BE2C (cell line): ENCODE results near the gene FOXN3.

Source experiments
- DNase-seq: peaks from one replicate; pipeline ENCODE4 v3.0.0-alpha.2; 2020
- H3K27me3 ChIP-seq: fragments of 250-450 bp; sonication (Bioruptor Pico); 2 replicates; pipeline ENCODE4 v1.5.1; 2020; ENCODE audit warnings: mild to moderate bottlenecking
- H3K36me3 ChIP-seq: fragments of 250-450 bp; sonication (Bioruptor Pico); 2 replicates; pipeline ENCODE4 v1.5.1; 2020; ENCODE audit warnings: mild to moderate bottlenecking
- H3K4me1 ChIP-seq: fragments of 250-450 bp; sonication (Bioruptor Pico); 2 replicates; pipeline ENCODE4 v1.5.1; 2020
- H3K4me3 ChIP-seq: 2 replicates; pipeline ENCODE4 v1.5.1; 2011; ENCODE audit warnings: low read depth, low read length
- H3K9me3 ChIP-seq: fragments of 250-450 bp; sonication (Bioruptor Pico); 2 replicates; pipeline ENCODE4 v1.5.1; 2020
- CTCF ChIP-seq: IDR thresholded peaks from 2 replicates; pipeline ENCODE4 v1.5.1; 2012; ENCODE audit warnings: mild to moderate bottlenecking, low read depth, low read length

The FOXN3 gene

GRCh38 chr14:89171168-89171567 is 245.9 kb downstream of the FOXN3 start:
- no peaks in the 10 kb centered on the region; the same call in 1 of the 2 replicates for H3K9me3 ChIP-seq
- H3K27me3 ChIP-seq: no peaks in the 10 kb centered on the region
- H3K4me3 ChIP-seq: no peak overlapping the region
- H3K4me1 ChIP-seq: no peaks in the 10 kb centered on the region
- TF ChIP-seq CTCF: no peak
- DNase-seq: no peak
- peaks cover 5% of the 10 kb centered on the region; the same call in 1 of the 2 replicates for H3K36me3 ChIP-seq

GRCh38 chr14:89167705-89168104 is 249.3 kb downstream of the FOXN3 start:
- no peaks in the 10 kb centered on the region for H3K27me3 ChIP-seq
- H3K36me3 ChIP-seq: no peaks in the 10 kb centered on the region
- no peaks in the 10 kb centered on the region; the same call in 1 of the 2 replicates for H3K9me3 ChIP-seq
- no peaks in the 10 kb centered on the region for H3K4me1 ChIP-seq
- TF ChIP-seq CTCF: no peak
- H3K4me3 ChIP-seq: no peak overlapping the region
- no peak for DNase-seq

- Histone ChIP-seq H3K4me1 (no peaks in the 10 kb centered on the region), H3K4me3 (no peak overlapping the region), H3K27me3 (no peaks in the 10 kb centered on the region), H3K36me3 (peaks cover 3% of the 10 kb centered on the region), H3K9me3 (no peaks in the 10 kb centered on the region)
- DNase-seq: no peak
- no peak for TF ChIP-seq CTCF
These were observed 250.4 kb downstream of the FOXN3 start for GRCh38 chr14:89166633-89167032.

- Histone ChIP-seq H3K9me3 (no peaks in the 10 kb centered on the region), H3K4me1 (no peaks in the 10 kb centered on the region), H3K27me3 (no peaks in the 10 kb centered on the region), H3K4me3 (no peak overlapping the region), H3K36me3 (peaks cover 4% of the 10 kb centered on the region)
- no peak for TF ChIP-seq CTCF
- DNase-seq: no peak
These were observed 251.5 kb downstream of the FOXN3 start for GRCh38 chr14:89165189-89166181.

GRCh38 chr14:89164168-89165073 is 252.6 kb downstream of the FOXN3 start:
- Histone ChIP-seq H3K4me3 (no peak overlapping the region), H3K9me3 (no peaks in the 10 kb centered on the region), H3K36me3 (peaks cover 4% of the 10 kb centered on the region), H3K27me3 (no peaks in the 10 kb centered on the region), H3K4me1 (no peaks in the 10 kb centered on the region)
- no peak for DNase-seq
- TF ChIP-seq CTCF: no peak
